ENCODE data around the gene MFSD11.
A peak's percentile ranks its signal among the peaks of the same experiment; 100 is the strongest.
"Not testable (repeated sequence)": the region's sequence is repeated elsewhere in the genome, so short reads cannot be mapped to it uniquely, and the experiment has no call there.

MFSD11 gene

GRCh38 chr17:76752006-76752405, 14.1 kb downstream of the MFSD11 start:
- DNase-seq: no peak

GRCh38 chr17:76753061-76753961, 15.4 kb downstream of the MFSD11 start:
- no peak for DNase-seq

- no peak for DNase-seq
These were observed 17.4 kb downstream of the MFSD11 start for GRCh38 chr17:76755285-76755684.

GRCh38 chr17:76757256-76757655, 19.3 kb downstream of the MFSD11 start:
- no peak for DNase-seq

GRCh38 chr17:76758570-76758969, 20.7 kb downstream of the MFSD11 start:
- DNase-seq: no peak

- peak; percentile 56 for DNase-seq
These were observed 35.1 kb downstream of the MFSD11 start for GRCh38 chr17:76772842-76773525.

- DNase-seq: no peak
These were observed 37.2 kb downstream of the MFSD11 start for GRCh38 chr17:76775021-76775600.

GRCh38 chr17:76781056-76781982, 43.4 kb downstream of the MFSD11 start:
- DNase-seq: no peak

- no peak for DNase-seq
These were observed 45.2 kb downstream of the MFSD11 start for GRCh38 chr17:76783146-76783545.

GRCh38 chr17:76784926-76785325, 47.0 kb downstream of the MFSD11 start:
- DNase-seq: no peak

GRCh38 chr17:76787866-76788265, 49.9 kb downstream of the MFSD11 start:
- DNase-seq: not testable (repeated sequence)

GRCh38 chr17:76789235-76789788, 51.4 kb downstream of the MFSD11 start:
- no peak for DNase-seq

GRCh38 chr17:76791053-76791980, 53.4 kb downstream of the MFSD11 start:
- no peak for DNase-seq

GRCh38 chr17:76792348-76792747, 54.4 kb downstream of the MFSD11 start:
- no peak for DNase-seq

GRCh38 chr17:76793775-76794174, 55.9 kb downstream of the MFSD11 start:
- no peak for DNase-seq

GRCh38 chr17:76796081-76796480, 58.2 kb downstream of the MFSD11 start:
- no peak for DNase-seq

GRCh38 chr17:76797241-76797840, 59.4 kb downstream of the MFSD11 start:
- no peak for DNase-seq

GRCh38 chr17:76801706-76802105, 63.8 kb downstream of the MFSD11 start:
- no peak for DNase-seq

- no peak for DNase-seq
These were observed 67.4 kb downstream of the MFSD11 start for GRCh38 chr17:76805319-76805718.

- DNase-seq: not testable (repeated sequence)
These were observed 68.2 kb downstream of the MFSD11 start for GRCh38 chr17:76806151-76806550.

GRCh38 chr17:76806767-76807166, 68.8 kb downstream of the MFSD11 start:
- DNase-seq: not testable (repeated sequence)
